GM21528 (cell line): ENCODE measurements around the gene GRK3.
"Not testable (repeated sequence)": the region's sequence is repeated elsewhere in the genome, so short reads cannot be mapped to it uniquely, and the experiment has no call there.

ENCODE experiments used
- ATAC-seq: cut with Tn5 transposase; IDR thresholded peaks from one replicate; pipeline ENCODE4 v1.9.1; 2021; ENCODE audit warnings: mild to moderate bottlenecking, moderate library complexity; ENCODE audit not compliant: unreplicated experiment, low FRiP score

GRK3 gene

GRCh38 chr22:25570486-25570885 lies 6.0 kb downstream of the GRK3 start:
- no peak for ATAC-seq

GRCh38 chr22:25571969-25572707 lies 7.7 kb downstream of the GRK3 start:
- not testable (repeated sequence) for ATAC-seq

DNA sequence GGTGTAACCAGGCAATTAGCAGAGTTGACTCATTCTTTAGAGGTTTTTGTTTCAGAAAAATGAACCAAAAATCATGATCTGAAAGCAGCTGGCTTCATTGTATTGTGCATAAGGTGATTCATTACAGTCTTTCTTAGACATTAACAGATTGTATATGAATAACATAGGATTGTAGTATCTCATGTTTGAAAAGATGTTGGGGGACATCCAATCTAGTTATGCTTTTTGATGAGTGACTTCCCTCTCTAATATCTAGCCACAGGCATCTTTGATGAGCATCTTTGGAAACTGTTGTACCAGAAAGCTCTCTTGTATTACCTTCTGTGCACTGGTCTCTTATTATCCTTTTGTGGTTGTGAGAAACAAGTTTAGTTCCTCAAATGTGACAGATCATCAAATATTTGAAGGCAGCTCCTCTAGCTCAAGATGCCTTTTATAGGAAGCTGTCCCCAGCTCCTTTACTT lies 8.3 kb downstream of the GRK3 start:
- peak; percentile 46 for ATAC-seq

DNA sequence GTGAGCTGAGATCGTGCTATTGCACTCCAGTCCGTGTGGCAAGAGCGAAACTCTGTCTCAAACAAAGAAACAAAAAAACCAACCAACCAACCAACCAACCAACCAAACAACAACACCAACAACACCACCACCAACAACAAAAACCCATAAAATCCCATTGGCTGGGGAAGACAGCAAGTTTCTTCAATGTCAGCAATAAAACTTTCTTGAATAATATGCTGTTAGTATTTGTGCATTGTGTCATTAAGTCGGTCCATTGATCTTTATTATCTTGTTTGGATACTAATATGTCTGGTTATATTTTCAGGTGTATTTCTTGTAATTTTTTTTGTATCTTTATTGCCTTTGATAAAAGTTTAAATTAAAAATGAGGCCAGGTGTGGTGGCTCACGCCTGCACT lies 9.4 kb downstream of the GRK3 start:
- no peak for ATAC-seq

- ATAC-seq, result no peak
These were observed 10.3 kb downstream of the GRK3 start for GRCh38 chr22:25574736-25575135.

- ATAC-seq, result not testable (repeated sequence)
These were observed 11.4 kb downstream of the GRK3 start for GRCh38 chr22:25575674-25576392.

DNA sequence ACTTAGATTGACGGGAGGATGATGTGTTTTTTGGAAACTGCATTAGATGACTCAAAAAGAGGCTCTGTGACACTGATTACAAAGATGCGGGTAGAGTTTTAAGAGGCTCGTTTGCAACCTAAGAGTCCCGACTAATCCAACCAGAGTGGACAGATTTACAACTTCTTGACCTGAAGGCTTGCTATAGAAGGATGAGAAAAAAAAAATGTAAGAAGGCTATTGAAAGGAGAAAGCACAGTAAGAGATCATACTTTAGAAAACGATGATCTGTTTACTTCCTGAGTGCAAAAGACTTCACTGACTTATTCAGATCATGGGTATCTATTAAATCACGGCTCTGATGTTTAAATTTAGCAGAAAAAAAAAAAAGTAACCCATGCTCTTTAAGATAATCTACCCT lies 17.0 kb downstream of the GRK3 start:
- not testable (repeated sequence) for ATAC-seq

- no peak for ATAC-seq
These were observed 18.5 kb downstream of the GRK3 start for GRCh38 chr22:25582946-25583345.

- ATAC-seq, result not testable (repeated sequence)
These were observed 20.5 kb downstream of the GRK3 start for GRCh38 chr22:25584993-25585392.

GRCh38 chr22:25589664-25590063 lies 25.2 kb downstream of the GRK3 start:
- not testable (repeated sequence) for ATAC-seq

GRCh38 chr22:25593323-25593722 lies 28.8 kb downstream of the GRK3 start:
- ATAC-seq, result not testable (repeated sequence)

GRCh38 chr22:25598609-25599008 lies 34.1 kb downstream of the GRK3 start:
- no peak for ATAC-seq

- no peak for ATAC-seq
These were observed 38.0 kb downstream of the GRK3 start for GRCh38 chr22:25602445-25602844.

DNA sequence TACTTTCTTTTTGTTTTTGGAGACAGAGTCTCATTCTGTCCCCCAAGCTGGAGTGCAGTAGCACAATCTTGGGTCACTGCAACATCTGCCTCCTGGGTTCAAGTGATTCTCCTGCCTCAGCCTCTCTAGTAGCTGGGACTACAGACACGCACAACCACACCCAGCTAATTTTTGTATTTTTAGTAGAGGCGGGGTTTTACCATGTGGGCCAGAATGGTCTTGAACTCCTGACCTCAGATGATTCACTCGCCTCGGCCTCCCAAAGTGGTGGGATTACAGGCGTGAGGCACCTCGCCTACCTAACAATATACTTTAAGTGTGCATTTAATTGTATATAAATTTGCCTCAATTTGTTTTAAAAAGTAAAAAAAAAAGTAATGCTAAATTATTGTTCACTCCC lies 38.4 kb downstream of the GRK3 start:
- no peak for ATAC-seq

- ATAC-seq, result not testable (repeated sequence)
These were observed 40.7 kb downstream of the GRK3 start for GRCh38 chr22:25605146-25605545.

GRCh38 chr22:25605565-25605964 lies 41.1 kb downstream of the GRK3 start:
- ATAC-seq, result not testable (repeated sequence)

DNA sequence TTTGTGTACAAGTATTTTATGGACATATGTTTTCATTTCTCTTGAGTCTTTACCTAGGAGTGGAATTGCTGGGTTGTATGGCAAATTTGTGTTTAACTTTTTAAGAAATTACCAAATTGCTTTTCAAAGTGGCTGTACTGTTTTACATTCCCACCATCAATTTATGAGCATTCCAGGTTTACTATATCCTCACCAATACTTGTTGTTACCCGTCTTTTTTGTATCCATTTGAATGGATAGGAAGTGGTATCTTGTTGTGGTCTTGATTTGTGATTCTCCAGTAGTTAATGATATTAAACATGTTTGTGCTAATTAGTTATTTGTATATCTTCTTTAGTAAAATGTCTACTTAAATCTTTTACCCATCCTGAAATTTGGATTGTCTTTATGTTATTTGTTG lies 46.8 kb downstream of the GRK3 start:
- not testable (repeated sequence) for ATAC-seq

- not testable (repeated sequence) for ATAC-seq
These were observed 48.7 kb downstream of the GRK3 start for GRCh38 chr22:25613131-25613530.

GRCh38 chr22:25613558-25613957 lies 49.1 kb downstream of the GRK3 start:
- not testable (repeated sequence) for ATAC-seq

GRCh38 chr22:25614791-25615190 lies 50.3 kb downstream of the GRK3 start:
- not testable (repeated sequence) for ATAC-seq

GRCh38 chr22:25621986-25622385 lies 57.5 kb downstream of the GRK3 start:
- no peak for ATAC-seq

- ATAC-seq, result peak; percentile 70
These were observed 58.8 kb downstream of the GRK3 start for GRCh38 chr22:25623310-25623734.
